AG09309 (cell line): ENCODE data around the gene GDPD4.

Experiments used
- DNase-seq: peaks from one replicate; pipeline ENCODE4 v3.0.0-alpha.2; 2010; ENCODE audit warnings: low read depth
- H3K4me3 ChIP-seq: 2 replicates; pipeline ENCODE4 v1.5.1; 2011; ENCODE audit warnings: mild to moderate bottlenecking, low read depth, low read length, moderate library complexity; ENCODE audit not compliant: control insufficient read depth
- CTCF ChIP-seq: IDR thresholded peaks from 2 replicates; pipeline ENCODE4 v1.5.1; 2011; ENCODE audit warnings: mild to moderate bottlenecking, low read depth, low read length, inconsistent platforms; ENCODE audit not compliant: insufficient read depth, control insufficient read depth; ENCODE audit errors: missing control alignments

The GDPD4 gene

DNA sequence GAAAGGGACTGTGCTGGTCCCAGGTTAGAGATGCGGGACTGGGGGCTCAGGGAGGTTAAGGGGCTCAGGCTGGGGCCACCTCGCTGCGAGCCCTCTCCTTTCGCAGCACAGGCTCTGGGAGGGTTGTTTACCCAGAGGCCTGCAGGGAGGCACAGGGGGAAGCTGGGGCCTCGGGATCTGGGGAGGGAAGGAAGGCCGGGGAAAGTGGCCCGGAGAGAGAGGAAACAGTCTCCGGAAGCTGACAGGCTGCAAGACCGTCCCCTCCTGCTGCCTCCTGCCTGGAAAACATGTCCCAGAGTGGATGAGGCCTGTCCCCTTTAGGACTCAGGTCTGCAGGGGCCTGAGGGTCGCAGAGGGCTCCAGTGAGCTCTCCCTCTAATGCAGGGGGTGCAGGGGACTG lies 128.0 kb downstream of the GDPD4 start:
- no peak overlapping the region for H3K4me3 ChIP-seq
- TF ChIP-seq CTCF, result no peak
- DNase-seq, result no peak

GRCh38 chr11:77172666-77172982 lies 128.9 kb downstream of the GDPD4 start:
- no peak overlapping the region for H3K4me3 ChIP-seq
- TF ChIP-seq CTCF, result no peak
- no peak for DNase-seq

- no peak for DNase-seq
- no peak for TF ChIP-seq CTCF
- H3K4me3 ChIP-seq, result no peak overlapping the region
Measured at GRCh38 chr11:77171885-77172665, 129.4 kb downstream of the GDPD4 start.

DNA sequence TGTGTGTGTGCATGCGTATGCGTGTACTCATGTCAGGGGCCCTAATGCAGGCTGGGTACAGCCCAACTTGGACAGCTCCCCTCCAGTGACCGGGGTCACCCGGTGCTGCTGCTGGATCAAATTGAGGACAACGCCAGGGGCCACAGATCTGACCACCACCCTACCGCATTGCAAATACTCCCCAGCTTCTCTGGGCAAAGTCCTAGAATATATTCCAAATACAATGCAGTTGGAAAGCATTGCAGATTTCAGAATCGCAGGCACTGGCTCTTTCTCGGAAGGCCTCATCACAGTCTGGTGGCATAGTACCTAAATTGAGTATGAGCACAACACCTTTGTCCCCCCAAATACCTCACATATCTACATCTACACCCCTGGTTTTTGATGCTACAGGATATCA lies 130.2 kb downstream of the GDPD4 start:
- no peak overlapping the region for H3K4me3 ChIP-seq
- TF ChIP-seq CTCF, result no peak
- no peak for DNase-seq

GRCh38 chr11:77170107-77170506 lies 131.4 kb downstream of the GDPD4 start:
- DNase-seq, result no peak
- no peak overlapping the region for H3K4me3 ChIP-seq
- TF ChIP-seq CTCF, result no peak

DNA sequence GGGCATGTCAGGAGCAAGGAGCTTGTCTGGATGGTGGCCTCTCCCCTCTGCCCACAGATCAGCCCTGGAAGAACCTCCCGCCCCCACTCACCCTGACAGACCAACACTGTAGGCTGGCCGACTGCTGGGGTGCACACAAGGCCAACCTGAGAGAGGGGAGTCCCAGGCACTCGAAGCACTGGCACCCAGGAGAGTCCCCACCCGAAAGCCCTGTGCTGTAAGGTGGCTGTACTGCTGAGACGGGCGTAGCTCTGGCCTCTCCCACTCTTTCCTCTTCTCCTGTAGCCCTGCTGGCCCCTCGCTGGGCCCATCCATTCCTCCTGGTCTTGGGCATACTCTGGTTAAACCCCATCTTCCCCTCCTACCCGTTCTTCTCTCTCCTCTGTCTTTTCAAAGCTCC lies 133.7 kb downstream of the GDPD4 start:
- DNase-seq, result no peak
- H3K4me3 ChIP-seq, result no peak overlapping the region
- TF ChIP-seq CTCF, result no peak
